Heart left ventricle (tissue), 13 donors: ENCODE data around the gene GMPR.

ENCODE experiments used
- POLR2A ChIP-seq, 2 donors: fragments of 450-650 bp; IDR thresholded peaks; one replicate each; pipeline ENCODE4 v1.6.1; 2017; ENCODE audit warnings: antibody characterized with exemption in 2 of 2, mild to moderate bottlenecking in 2 of 2, moderate library complexity in 2 of 2
- TF ChIP-seq, protein P1 (sequence below), 12 donors: fragments of 200-600 bp; sonication (generic) in 4 of 12; IDR thresholded peaks; one replicate each; pipeline versions ENCODE4 v1.5.0 to v1.8.0; 2018 to 2022; ENCODE audit warnings: antibody characterized with exemption in 12 of 12, mild to moderate bottlenecking in 5 of 12
- donor health status: ischemic (EF 13 %, LVEDD 7.1; RV severe dilation, severe dysfunction).
- donor health status: DM: no; HTN: yes; CAD: no.
- donor health status: DM: no; HTN: no; CAD: no.
- donor health status: ischemic (EF 25% LVEDD 6.9; RV normal size, moderate dysfunction).
- donor health status: ischemic (EF 25% LVEDD 5.7; RV mildly dilated, moderate dysfunction).
- donor health status: ischemic (EF 35%, LVEDD 5.7; RV mildly dilated, moderate dysfunction).
- donor health status: nonischemic (EF 11% LVEDD 7.7; RV severe dilation, severe dysfunction).
- donor health status: DM: yes; HTN: yes; CAD: no.
- donor health status: PGD.
- donor health status: ischemic (EF 29% LVEDD 5.4; RV normal size, mild dysfunction).
- donor health status: nonischemic (EF 23%, LVEDD 6.1; RV moderate dilation, normal function).

DNA sequence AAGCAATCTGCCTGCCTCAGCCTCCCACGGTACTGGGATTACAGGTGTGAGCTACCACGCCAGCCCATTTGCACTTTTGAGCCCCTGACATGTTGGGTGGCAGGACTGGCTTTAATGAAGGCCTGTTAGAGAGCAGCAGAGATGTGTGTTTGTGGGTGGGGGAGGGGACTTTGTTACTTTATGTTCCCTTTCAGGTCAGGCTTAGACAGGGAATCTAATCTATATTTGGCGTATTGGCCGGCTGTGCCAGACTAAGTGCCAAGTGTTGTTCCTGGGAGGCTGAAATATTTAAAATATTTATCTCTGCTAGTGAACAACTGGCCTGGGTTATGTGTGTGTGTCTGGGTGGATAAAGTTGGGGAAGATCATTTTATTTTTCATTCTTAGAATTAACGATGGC, 6.1 kb downstream of the GMPR start:
- TF ChIP-seq, protein P1, sequence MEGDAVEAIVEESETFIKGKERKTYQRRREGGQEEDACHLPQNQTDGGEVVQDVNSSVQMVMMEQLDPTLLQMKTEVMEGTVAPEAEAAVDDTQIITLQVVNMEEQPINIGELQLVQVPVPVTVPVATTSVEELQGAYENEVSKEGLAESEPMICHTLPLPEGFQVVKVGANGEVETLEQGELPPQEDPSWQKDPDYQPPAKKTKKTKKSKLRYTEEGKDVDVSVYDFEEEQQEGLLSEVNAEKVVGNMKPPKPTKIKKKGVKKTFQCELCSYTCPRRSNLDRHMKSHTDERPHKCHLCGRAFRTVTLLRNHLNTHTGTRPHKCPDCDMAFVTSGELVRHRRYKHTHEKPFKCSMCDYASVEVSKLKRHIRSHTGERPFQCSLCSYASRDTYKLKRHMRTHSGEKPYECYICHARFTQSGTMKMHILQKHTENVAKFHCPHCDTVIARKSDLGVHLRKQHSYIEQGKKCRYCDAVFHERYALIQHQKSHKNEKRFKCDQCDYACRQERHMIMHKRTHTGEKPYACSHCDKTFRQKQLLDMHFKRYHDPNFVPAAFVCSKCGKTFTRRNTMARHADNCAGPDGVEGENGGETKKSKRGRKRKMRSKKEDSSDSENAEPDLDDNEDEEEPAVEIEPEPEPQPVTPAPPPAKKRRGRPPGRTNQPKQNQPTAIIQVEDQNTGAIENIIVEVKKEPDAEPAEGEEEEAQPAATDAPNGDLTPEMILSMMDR (IDR thresholded peaks at IDR 0.05): no peak
- TF ChIP-seq POLR2A (IDR thresholded peaks at IDR 0.05): peak in 1 of 2 donors; percentile 11
